Muscle layer of duodenum (tissue), 2 donors: ENCODE results near the gene RASSF5.

Experiments
- H3K27ac ChIP-seq: one replicate; pipeline ENCODE4 v1.7.0; 2013; ENCODE audit warnings: mild to moderate bottlenecking, low read length
- H3K27me3 ChIP-seq: one replicate; pipeline ENCODE4 v1.7.0; 2013; ENCODE audit warnings: low read depth, mild to moderate bottlenecking, control low read depth, low read length
- H3K36me3 ChIP-seq, 2 donors: one replicate each; pipeline ENCODE4 v1.7.0; 2013; ENCODE audit warnings: low read length in 2 of 2, control low read depth in 1 of 2, mild to moderate bottlenecking in 1 of 2; ENCODE audit not compliant: insufficient read depth in 2 of 2, control insufficient read depth in 1 of 2
- H3K4me1 ChIP-seq, 2 donors: one replicate each; pipeline ENCODE4 v1.7.0; 2013; ENCODE audit warnings: low read length in 2 of 2, mild to moderate bottlenecking in 2 of 2, control low read depth in 1 of 2, moderate library complexity in 1 of 2; ENCODE audit not compliant: insufficient read depth in 2 of 2, control insufficient read depth in 1 of 2
- H3K4me3 ChIP-seq, 2 donors: one replicate each; pipeline ENCODE4 v1.7.0; 2013; ENCODE audit warnings: low read length in 2 of 2, low read depth in 1 of 2, mild to moderate bottlenecking in 1 of 2
- H3K9me3 ChIP-seq, 2 donors: one replicate each; pipeline ENCODE4 v1.7.0; 2013; ENCODE audit warnings: low read length in 2 of 2, control low read depth in 1 of 2, mild to moderate bottlenecking in 1 of 2; ENCODE audit not compliant: control insufficient read depth in 1 of 2
- donor health status: healthy.

The RASSF5 gene

GRCh38 chr1:206554701-206555472, 47.6 kb downstream of the RASSF5 start:
- H3K27me3 ChIP-seq = no peaks in the 10 kb centered on the region
- H3K9me3 ChIP-seq = no peaks in the 10 kb centered on the region
- H3K4me1 ChIP-seq = peaks cover 11 to 34% of the 10 kb centered on the region in 2 donors
- no peak overlapping the region for H3K27ac ChIP-seq
- no peak overlapping the region for H3K4me3 ChIP-seq
- H3K36me3 ChIP-seq = no peaks in the 10 kb centered on the region

- Histone ChIP-seq H3K36me3 (no peaks in the 10 kb centered on the region), H3K9me3 (no peaks in the 10 kb centered on the region), H3K4me3 (peak overlapping the region in 1 of 2 donors; percentile 5), H3K27me3 (no peaks in the 10 kb centered on the region), H3K27ac (no peak overlapping the region), H3K4me1 (peaks cover 15 to 37% of the 10 kb centered on the region in 2 donors)
Observed at GRCh38 chr1:206555473-206555935, 48.2 kb downstream of the RASSF5 start.

GRCh38 chr1:206556047-206556749, 48.9 kb downstream of the RASSF5 start:
- peak overlapping the region; percentile 16 for H3K27ac ChIP-seq
- no peaks in the 10 kb centered on the region for H3K9me3 ChIP-seq
- peak overlapping the region in 1 of 2 donors; percentile 73 for H3K4me3 ChIP-seq
- no peaks in the 10 kb centered on the region for H3K27me3 ChIP-seq
- H3K4me1 ChIP-seq = peaks cover 15 to 37% of the 10 kb centered on the region in 2 donors
- H3K36me3 ChIP-seq = no peaks in the 10 kb centered on the region

GRCh38 chr1:206556750-206557635, 49.7 kb downstream of the RASSF5 start:
- Histone ChIP-seq H3K9me3 (no peaks in the 10 kb centered on the region), H3K4me1 (peaks cover 15 to 37% of the 10 kb centered on the region in 2 donors), H3K4me3 (peak overlapping the region; percentile 73 to 77), H3K36me3 (no peaks in the 10 kb centered on the region), H3K27me3 (no peaks in the 10 kb centered on the region), H3K27ac (peak overlapping the region; percentile 78)

GRCh38 chr1:206557636-206558473, 50.5 kb downstream of the RASSF5 start:
- H3K36me3 ChIP-seq = no peaks in the 10 kb centered on the region
- peaks cover 15 to 37% of the 10 kb centered on the region in 2 donors for H3K4me1 ChIP-seq
- no peaks in the 10 kb centered on the region for H3K9me3 ChIP-seq
- no peaks in the 10 kb centered on the region for H3K27me3 ChIP-seq
- H3K27ac ChIP-seq = peak overlapping the region; percentile 78
- H3K4me3 ChIP-seq = peak overlapping the region; percentile 73 to 77

- H3K9me3 ChIP-seq = no peaks in the 10 kb centered on the region
- H3K4me1 ChIP-seq = peaks cover 15 to 37% of the 10 kb centered on the region in 2 donors
- no peaks in the 10 kb centered on the region for H3K36me3 ChIP-seq
- H3K27ac ChIP-seq = peak overlapping the region; percentile 78
- no peaks in the 10 kb centered on the region for H3K27me3 ChIP-seq
- peak overlapping the region; percentile 73 to 77 for H3K4me3 ChIP-seq
Observed at GRCh38 chr1:206558794-206559671, 51.7 kb downstream of the RASSF5 start.

GRCh38 chr1:206559672-206559995, 52.3 kb downstream of the RASSF5 start:
- Histone ChIP-seq H3K27ac (peak overlapping the region; percentile 78), H3K36me3 (no peaks in the 10 kb centered on the region), H3K4me3 (peak overlapping the region in 1 of 2 donors; percentile 77), H3K27me3 (no peaks in the 10 kb centered on the region), H3K4me1 (peaks cover 15 to 37% of the 10 kb centered on the region in 2 donors), H3K9me3 (no peaks in the 10 kb centered on the region)

- peak overlapping the region; percentile 78 for H3K27ac ChIP-seq
- H3K9me3 ChIP-seq = no peaks in the 10 kb centered on the region
- H3K27me3 ChIP-seq = no peaks in the 10 kb centered on the region
- H3K36me3 ChIP-seq = no peaks in the 10 kb centered on the region
- peaks cover 15 to 36% of the 10 kb centered on the region in 2 donors for H3K4me1 ChIP-seq
- H3K4me3 ChIP-seq = peak overlapping the region in 1 of 2 donors; percentile 77
Observed at GRCh38 chr1:206560007-206560716, 52.8 kb downstream of the RASSF5 start.

GRCh38 chr1:206563367-206564207, 56.3 kb downstream of the RASSF5 start:
- Histone ChIP-seq H3K4me3 (no peak overlapping the region), H3K4me1 (peaks cover 6 to 9% of the 10 kb centered on the region in 2 donors), H3K27ac (no peak overlapping the region), H3K36me3 (no peaks in the 10 kb centered on the region), H3K9me3 (no peaks in the 10 kb centered on the region), H3K27me3 (no peaks in the 10 kb centered on the region)
